HFF-Myc (cell line): ENCODE data around the gene C2orf42.
"Not testable (repeated sequence)": the region's sequence is repeated elsewhere in the genome, so short reads cannot be mapped to it uniquely, and the experiment has no call there.

Experiments used
- DNase-seq: peaks from one replicate; pipeline ENCODE4 v3.0.0-alpha.2; 2011; ENCODE audit warnings: low read depth; ENCODE audit errors: extremely low read depth
- H3K4me3 ChIP-seq: replicated peaks from 2 replicates; pipeline ENCODE4 v1.5.1; 2011; ENCODE audit warnings: low read depth, mild to moderate bottlenecking, control low read depth, low read length
- TF ChIP-seq, protein P1 (sequence below): IDR thresholded peaks from 2 replicates; pipeline ENCODE4 v1.5.1; 2012; ENCODE audit warnings: mild to moderate bottlenecking, low read depth, low read length, control low read depth; ENCODE audit errors: missing control alignments

The C2orf42 gene

DNA sequence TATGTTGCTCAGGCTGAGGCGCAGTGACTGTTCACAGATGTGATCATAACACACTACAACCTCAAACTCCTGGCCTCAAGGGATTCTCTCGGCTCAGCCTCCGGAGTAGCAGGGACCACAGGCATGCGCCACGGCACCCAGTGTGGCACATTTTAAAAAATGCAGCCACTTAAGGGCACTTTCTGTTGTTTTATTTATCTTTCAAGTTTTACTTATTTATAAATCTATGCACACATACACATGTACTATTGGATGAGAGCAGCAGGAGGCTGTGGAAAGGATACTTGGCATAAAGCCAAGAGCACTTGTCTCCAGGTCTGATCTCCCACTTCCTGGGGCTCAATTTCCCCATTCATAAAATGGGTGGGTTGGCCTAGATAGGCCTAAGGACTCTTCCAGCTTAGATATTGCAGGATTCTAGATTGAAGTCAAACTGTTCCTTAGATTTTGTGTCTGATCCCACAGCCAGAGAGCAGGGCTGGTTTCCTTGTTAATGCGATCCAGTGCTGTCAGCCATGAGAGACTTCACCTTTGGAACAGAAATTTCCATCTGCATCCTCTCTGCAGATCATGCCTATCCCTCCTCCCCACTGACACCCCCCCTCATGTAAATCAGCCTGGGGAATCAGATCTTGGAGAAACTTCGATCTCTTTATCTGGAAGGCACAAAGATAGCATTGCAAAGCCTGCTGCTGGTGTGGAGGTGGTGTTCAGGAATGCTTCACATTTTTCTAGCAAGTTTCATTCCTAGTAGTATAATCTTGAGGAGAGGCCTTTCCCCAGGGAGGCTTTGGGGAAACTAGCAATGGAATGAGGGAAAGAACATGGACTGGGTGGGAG lies 78.8 kb downstream of the C2orf42 start:
- no peak for DNase-seq
- H3K4me3 ChIP-seq: no peak overlapping the region
- TF ChIP-seq, protein P1, sequence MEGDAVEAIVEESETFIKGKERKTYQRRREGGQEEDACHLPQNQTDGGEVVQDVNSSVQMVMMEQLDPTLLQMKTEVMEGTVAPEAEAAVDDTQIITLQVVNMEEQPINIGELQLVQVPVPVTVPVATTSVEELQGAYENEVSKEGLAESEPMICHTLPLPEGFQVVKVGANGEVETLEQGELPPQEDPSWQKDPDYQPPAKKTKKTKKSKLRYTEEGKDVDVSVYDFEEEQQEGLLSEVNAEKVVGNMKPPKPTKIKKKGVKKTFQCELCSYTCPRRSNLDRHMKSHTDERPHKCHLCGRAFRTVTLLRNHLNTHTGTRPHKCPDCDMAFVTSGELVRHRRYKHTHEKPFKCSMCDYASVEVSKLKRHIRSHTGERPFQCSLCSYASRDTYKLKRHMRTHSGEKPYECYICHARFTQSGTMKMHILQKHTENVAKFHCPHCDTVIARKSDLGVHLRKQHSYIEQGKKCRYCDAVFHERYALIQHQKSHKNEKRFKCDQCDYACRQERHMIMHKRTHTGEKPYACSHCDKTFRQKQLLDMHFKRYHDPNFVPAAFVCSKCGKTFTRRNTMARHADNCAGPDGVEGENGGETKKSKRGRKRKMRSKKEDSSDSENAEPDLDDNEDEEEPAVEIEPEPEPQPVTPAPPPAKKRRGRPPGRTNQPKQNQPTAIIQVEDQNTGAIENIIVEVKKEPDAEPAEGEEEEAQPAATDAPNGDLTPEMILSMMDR: no peak

DNA sequence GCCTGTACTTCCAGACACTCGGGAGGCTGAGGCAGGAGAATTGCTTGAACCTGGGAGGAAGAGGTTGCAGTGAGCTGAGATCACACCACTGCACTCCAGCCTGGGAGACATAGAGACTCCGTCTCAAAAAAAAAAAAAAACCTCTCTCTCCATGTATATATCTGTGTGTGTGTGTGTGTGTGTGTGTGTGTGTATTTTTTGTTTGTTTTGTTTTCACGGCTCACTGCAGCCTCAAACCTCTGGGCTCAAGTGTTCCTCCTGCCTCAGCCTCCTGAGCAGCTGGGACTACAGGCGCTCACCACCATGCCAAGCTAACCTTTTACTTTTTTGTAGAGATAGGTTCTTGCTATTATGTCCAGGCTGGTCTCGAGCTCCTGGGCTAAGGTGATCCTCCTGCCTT lies 80.4 kb downstream of the C2orf42 start:
- not testable (repeated sequence) for H3K4me3 ChIP-seq, DNase-seq

DNA sequence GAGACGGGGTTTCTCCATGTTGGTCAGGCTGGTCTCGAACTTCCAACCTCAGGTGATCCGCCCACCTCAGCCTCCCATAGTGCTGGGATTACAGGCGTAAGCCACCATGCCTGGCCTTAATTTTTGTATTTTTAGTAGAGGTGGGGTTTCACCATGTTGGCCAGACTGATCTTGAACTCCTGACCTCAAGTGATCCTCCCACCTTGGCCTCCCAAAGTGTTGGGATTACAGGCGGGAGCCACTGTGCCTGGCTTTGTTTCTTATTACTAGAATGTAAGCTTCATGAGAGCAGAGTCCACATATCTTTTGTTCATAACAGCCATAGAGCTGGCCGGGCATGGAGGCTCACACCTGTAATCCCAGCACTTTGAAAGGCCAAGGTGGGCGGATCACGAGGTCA lies 84.7 kb downstream of the C2orf42 start:
- DNase-seq, H3K4me3 ChIP-seq: not testable (repeated sequence)

DNA sequence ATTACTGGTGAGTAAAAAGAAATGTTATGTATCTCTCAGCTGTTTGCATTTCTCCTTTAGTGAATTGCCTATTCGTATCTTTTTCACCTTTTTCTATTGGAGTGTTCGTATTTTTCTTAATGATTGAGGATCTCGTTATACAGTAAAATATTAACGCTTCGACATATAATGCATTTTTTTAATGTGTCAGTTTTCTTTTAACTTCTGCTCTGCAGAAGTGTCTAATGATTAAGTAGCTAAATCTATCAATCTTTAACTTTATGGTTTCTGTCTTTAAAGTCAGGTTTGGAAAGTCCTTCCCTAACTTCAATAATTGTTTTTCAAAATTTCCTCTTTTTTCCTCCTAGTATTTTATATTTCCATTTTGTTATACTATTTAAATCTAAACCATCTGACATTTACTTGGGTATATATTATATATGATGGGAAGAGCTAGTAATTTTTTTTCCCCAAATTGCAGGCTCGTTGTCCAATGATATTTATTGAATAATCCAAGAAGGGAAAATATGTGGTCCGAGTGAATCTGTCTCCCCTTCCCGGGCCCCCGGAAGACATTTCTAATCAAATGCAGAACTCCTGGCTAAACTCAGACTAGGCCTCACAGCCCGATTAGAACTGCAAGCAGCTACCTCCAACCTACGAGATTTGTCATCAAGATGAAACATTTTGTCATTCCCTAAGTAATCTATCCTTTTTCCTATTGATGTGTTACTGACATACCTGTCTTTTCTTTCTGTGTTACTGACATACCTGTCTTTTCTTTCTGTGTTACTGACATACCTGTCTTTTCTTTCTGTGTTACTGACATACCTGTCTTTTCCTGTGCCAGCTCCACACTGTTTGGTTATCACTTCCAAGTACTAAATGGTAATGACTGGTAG lies 86.3 kb downstream of the C2orf42 start:
- TF ChIP-seq, protein P1: no peak
- H3K4me3 ChIP-seq: no peak overlapping the region
- DNase-seq: no peak

DNA sequence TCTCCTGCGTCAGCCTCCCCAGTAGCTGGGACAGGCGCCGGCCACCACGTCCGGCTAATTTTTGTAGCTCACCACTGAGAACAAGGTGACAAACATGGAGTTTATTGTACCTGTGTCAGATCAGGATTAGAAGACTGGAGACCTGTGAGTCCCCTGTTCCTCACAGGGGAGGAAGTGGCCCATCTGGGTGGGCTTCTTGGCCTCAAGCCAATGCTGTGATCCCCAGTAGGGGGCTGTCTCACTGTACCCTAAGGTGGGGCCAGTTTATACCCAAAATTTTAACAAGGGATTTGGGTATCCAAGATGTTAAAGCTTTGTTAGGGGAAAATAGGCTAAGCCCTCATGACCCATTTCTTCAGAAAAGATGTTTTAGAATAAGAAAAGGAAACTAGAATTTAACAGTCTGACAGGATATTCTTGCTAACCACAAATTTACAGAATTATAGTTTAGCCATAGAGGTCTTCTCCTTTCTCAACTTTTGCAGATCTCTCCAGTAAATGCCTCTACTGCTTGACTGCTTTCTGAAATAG lies 87.2 kb downstream of the C2orf42 start:
- DNase-seq: no peak

DNA sequence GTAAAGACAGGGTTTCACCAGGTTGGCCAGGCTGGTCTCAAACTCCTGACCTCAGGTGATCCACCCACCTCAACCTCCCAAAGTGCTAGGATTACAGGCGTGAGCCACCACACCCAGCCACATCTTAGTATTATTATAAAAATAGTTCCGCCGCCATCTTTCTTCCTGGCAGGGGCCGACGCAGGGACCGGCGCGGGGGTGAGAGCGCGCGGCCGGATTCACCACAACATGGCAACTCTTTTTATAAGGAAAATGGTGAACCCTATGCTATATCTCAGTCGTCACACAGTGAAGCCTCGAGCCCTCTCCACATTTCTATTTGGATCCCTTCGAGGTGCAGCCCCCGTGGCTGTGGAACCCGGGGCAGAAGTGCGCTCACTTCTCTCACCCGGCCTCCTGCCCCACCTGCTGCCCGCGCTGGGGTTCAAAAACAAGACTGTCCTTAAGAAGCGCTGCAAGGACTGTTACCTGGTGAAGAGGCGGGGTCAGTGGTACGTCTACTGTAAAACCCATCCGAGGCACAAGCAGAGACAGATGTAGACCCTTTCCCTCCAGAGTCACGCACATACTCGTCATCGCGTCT lies 88.4 kb downstream of the C2orf42 start:
- not testable (repeated sequence) for H3K4me3 ChIP-seq, DNase-seq

More for the DNA sequence above, 87.2 kb downstream of the C2orf42 start:
- no peak overlapping the region for H3K4me3 ChIP-seq
- TF ChIP-seq, protein P1: no peak

DNA sequence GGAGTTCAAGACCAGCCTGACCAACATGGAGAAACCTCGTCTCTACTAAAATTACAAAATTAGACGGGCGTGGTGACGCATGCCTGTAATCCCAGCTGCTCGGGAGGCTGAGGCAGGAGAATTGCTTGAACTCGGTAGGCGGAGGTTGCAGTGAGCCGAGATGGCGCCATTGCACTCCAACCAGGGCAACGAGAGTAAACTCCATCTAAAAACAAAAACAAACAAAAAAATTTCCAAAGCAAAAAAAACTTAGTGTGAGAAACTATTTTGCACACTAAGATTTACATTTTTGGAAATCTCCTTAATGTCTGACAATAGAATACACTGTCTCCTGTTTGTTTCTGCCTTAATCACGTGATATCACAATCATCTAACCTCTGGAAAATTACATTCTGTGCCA lies 89.1 kb downstream of the C2orf42 start:
- DNase-seq, H3K4me3 ChIP-seq: not testable (repeated sequence)

DNA sequence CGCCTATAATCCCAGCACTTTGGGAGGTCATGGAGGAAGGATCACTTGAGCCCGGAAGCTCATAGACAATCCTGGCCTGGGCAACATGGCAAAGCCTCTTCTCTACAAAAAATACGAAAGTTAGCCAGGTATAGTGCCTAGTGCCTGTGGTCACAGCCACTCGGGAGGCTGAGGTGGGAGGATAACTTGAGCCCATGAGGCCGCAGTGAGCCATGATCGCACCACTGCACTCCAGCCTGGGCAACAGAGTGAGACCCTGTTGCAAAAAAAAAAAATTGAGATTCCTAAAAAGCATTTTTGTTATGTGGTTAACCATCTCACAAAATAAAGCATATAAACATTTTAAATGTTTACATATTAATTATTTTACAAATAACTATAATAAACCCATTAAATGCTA lies 89.6 kb downstream of the C2orf42 start:
- no peak for DNase-seq
- TF ChIP-seq, protein P1: no peak
- H3K4me3 ChIP-seq: no peak overlapping the region
